HG02588 (cell line): ENCODE measurements around the gene SLC16A3.
"Not testable (repeated sequence)": the region's sequence is repeated elsewhere in the genome, so short reads cannot be mapped to it uniquely, and the experiment has no call there.

Experiments
- ATAC-seq: cut with Tn5 transposase; IDR thresholded peaks from one replicate; pipeline ENCODE4 v1.9.1; 2021; ENCODE audit warnings: mild to moderate bottlenecking, moderate library complexity; ENCODE audit not compliant: unreplicated experiment

The SLC16A3 gene

GRCh38 chr17:82203920-82204319 is 24.9 kb upstream of the SLC16A3 start:
- ATAC-seq: no peak

GRCh38 chr17:82204831-82205719 is 23.8 kb upstream of the SLC16A3 start:
- ATAC-seq: no peak

- peak; percentile 59 for ATAC-seq
These were observed 22.9 kb upstream of the SLC16A3 start for GRCh38 chr17:82205720-82206508.

GRCh38 chr17:82210655-82211054 is 18.2 kb upstream of the SLC16A3 start:
- ATAC-seq: not testable (repeated sequence)

GRCh38 chr17:82212331-82213250 is 16.3 kb upstream of the SLC16A3 start, which contains the start of gene CCDC57:
CCDC57 (minus strand) TSS chr17:82212842; CDS start chr17:82201944, 10,898 bp downstream.
- ATAC-seq: peak; percentile 49

GRCh38 chr17:82213251-82214011 is 15.4 kb upstream of the SLC16A3 start:
- peak; percentile 11 for ATAC-seq

GRCh38 chr17:82214012-82214628 is 14.7 kb upstream of the SLC16A3 start:
- ATAC-seq: no peak

- ATAC-seq: no peak
These were observed 13.5 kb upstream of the SLC16A3 start for GRCh38 chr17:82215095-82215971.

GRCh38 chr17:82215972-82216300 is 12.9 kb upstream of the SLC16A3 start:
- ATAC-seq: no peak

- peak; percentile 36 for ATAC-seq
These were observed 12.3 kb upstream of the SLC16A3 start for GRCh38 chr17:82216301-82217119.

GRCh38 chr17:82217120-82217529 is 11.7 kb upstream of the SLC16A3 start:
- no peak for ATAC-seq

GRCh38 chr17:82217530-82218204 is 11.2 kb upstream of the SLC16A3 start:
- no peak for ATAC-seq

- ATAC-seq: no peak
These were observed 10.3 kb upstream of the SLC16A3 start for GRCh38 chr17:82218349-82219075.

GRCh38 chr17:82219083-82219482 is 9.8 kb upstream of the SLC16A3 start:
- ATAC-seq: no peak

GRCh38 chr17:82219753-82220709 is 8.8 kb upstream of the SLC16A3 start:
- no peak for ATAC-seq
